ENCODE data around the gene ATXN7L2.

DNA sequence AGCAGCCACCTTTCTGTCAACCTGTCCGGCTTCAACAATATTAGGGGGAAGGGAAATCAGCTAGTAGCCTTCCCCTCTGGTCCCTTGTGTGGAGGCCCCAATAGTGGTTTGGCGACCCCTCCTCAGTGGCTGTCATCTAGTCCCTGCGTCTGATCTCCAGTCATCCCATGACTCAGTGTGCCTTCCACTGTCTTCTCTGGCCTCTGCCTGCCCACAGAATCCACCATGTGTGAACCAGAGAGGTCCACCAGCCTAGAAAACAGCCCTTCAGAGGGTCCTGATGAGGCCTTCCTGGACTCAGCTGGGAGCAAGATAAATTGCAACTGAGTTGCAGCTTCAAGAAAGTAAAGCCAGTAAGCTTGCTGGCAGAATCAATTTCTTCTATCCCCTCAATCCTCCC is 3.8 kb upstream of the ATXN7L2 start:
- TF ChIP-seq, protein P1, sequence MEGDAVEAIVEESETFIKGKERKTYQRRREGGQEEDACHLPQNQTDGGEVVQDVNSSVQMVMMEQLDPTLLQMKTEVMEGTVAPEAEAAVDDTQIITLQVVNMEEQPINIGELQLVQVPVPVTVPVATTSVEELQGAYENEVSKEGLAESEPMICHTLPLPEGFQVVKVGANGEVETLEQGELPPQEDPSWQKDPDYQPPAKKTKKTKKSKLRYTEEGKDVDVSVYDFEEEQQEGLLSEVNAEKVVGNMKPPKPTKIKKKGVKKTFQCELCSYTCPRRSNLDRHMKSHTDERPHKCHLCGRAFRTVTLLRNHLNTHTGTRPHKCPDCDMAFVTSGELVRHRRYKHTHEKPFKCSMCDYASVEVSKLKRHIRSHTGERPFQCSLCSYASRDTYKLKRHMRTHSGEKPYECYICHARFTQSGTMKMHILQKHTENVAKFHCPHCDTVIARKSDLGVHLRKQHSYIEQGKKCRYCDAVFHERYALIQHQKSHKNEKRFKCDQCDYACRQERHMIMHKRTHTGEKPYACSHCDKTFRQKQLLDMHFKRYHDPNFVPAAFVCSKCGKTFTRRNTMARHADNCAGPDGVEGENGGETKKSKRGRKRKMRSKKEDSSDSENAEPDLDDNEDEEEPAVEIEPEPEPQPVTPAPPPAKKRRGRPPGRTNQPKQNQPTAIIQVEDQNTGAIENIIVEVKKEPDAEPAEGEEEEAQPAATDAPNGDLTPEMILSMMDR (IDR thresholded peaks at IDR 0.05), result no peak
- TF ChIP-seq POLR2A (IDR thresholded peaks at IDR 0.05), result no peak

All from gastroesophageal sphincter (tissue), 3 donors.